Mucosa of descending colon (tissue), 3 donors: ENCODE data around the gene PLOD3. TPM values are rescaled to one million over a fixed set of nuclear protein-coding genes. Genes with fewer than 3 reads are reported as not detected.
A peak's percentile ranks its signal among the peaks of the same experiment; 100 is the strongest.

Source experiments
- ATAC-seq: fragments of 200-7000 bp; cut with Tn5 transposase; one replicate; pipeline ENCODE4 v1.9.1; 2020; ENCODE audit warnings: mild to moderate bottlenecking, moderate library complexity
- DNase-seq, 3 donors: peaks; one replicate each; pipeline ENCODE4 v3.0.0-alpha.2; 2020
- H3K36me3 ChIP-seq: fragments of 200-600 bp; one replicate; pipeline ENCODE4 v1.8.0; 2021; ENCODE audit warnings: low read depth, mild to moderate bottlenecking
- H3K4me1 ChIP-seq: fragments of 200-600 bp; one replicate; pipeline ENCODE4 v1.8.0; 2021; ENCODE audit warnings: low read depth, mild to moderate bottlenecking
- H3K4me3 ChIP-seq: fragments of 200-600 bp; one replicate; pipeline ENCODE4 v1.8.0; 2021; ENCODE audit warnings: mild to moderate bottlenecking
- H3K9me3 ChIP-seq: fragments of 200-600 bp; one replicate; pipeline ENCODE4 v1.8.0; 2021; ENCODE audit warnings: mild to moderate bottlenecking
- CTCF ChIP-seq: fragments of 200-600 bp; IDR thresholded peaks from one replicate; pipeline ENCODE4 v1.8.0; 2022; ENCODE audit warnings: antibody characterized with exemption, mild to moderate bottlenecking
- intact Hi-C, 2 donors: fragments of 100-400 bp; cut with DNase I in 1 of 2; cut with micrococcal nuclease in 1 of 2; formaldehyde crosslinking; loops; one replicate each; pipeline versions ENCODE4 v1.11.0 to v1.11.1; 2022; cut with DNase I, micrococcal nuclease
- total RNA-seq, 3 donors: library from RNA; stranded (reverse); fragmentation: NEBNext Ultra II Directional in 2 of 3; extraction: Animal tissue kit (Norgen Biotek cat#: 25700) in 2 of 3; gene quantifications; one replicate each; pipeline versions ENCODE4 v1.2.1 to v1.2.4, GENCODE V29; 2021 to 2023
- donor health status: DM: no; HTN: no; CAD: no; lungs with moderate emphysema.
- donor health status: DM: no; HTN: no; CAD: no.
- donor health status: DM: no; HTN: yes; CAD: no.

PLOD3 gene
- total RNA-seq, 3 donors from 2014 or later = 72.9 to 91.8 (median 87.2) TPM

- peak overlapping the region; percentile 54 for H3K4me3 ChIP-seq
- peaks cover 25% of the 10 kb centered on the region for H3K4me1 ChIP-seq
- DNase-seq = peak in 1 of 3 donors; percentile 58
- intact Hi-C loops = no loop called here
- no peak for TF ChIP-seq CTCF
- ATAC-seq = peak; percentile 42
- peaks cover 4% of the 10 kb centered on the region for H3K36me3 ChIP-seq
- no peaks in the 10 kb centered on the region for H3K9me3 ChIP-seq
These were observed 1.1 kb upstream of the PLOD3 start for GRCh38 chr7:101218236-101219125.

GRCh38 chr7:101216860-101217387 is 457 bp downstream of the PLOD3 start:
- peak overlapping the region; percentile 54 for H3K4me3 ChIP-seq
- H3K36me3 ChIP-seq = peaks cover 4% of the 10 kb centered on the region
- ATAC-seq (no peak), DNase-seq (peak in 2 of 3 donors; percentile 41 to 65)
- intact Hi-C loops = no loop called here
- H3K4me1 ChIP-seq = peaks cover 25% of the 10 kb centered on the region
- no peaks in the 10 kb centered on the region for H3K9me3 ChIP-seq
- no peak for TF ChIP-seq CTCF

- Histone ChIP-seq H3K4me3 (peak overlapping the region; percentile 54), H3K4me1 (peaks cover 25% of the 10 kb centered on the region), H3K9me3 (no peaks in the 10 kb centered on the region), H3K36me3 (peaks cover 4% of the 10 kb centered on the region)
- peak in 2 of 3 donors; percentile 55 to 65 for DNase-seq
- intact Hi-C loops = no loop called here
- peak; percentile 7 for ATAC-seq
- no peak for TF ChIP-seq CTCF
These were observed 1.2 kb downstream of the PLOD3 start for GRCh38 chr7:101216001-101216859.

GRCh38 chr7:101212014-101212413 is 5.4 kb downstream of the PLOD3 start:
- no peaks in the 10 kb centered on the region for H3K9me3 ChIP-seq
- no peak for DNase-seq
- peaks cover 7% of the 10 kb centered on the region for H3K4me1 ChIP-seq
- no peak for ATAC-seq
- H3K4me3 ChIP-seq = no peak overlapping the region
- peaks cover 5% of the 10 kb centered on the region for H3K36me3 ChIP-seq
- intact Hi-C loops = no loop called here
- no peak for TF ChIP-seq CTCF

- H3K4me3 ChIP-seq = no peak overlapping the region
- peaks cover 5% of the 10 kb centered on the region for H3K36me3 ChIP-seq
- intact Hi-C loops = no loop called here
- DNase-seq (no peak), ATAC-seq (no peak)
- H3K4me1 ChIP-seq = peaks cover 6% of the 10 kb centered on the region
- no peak for TF ChIP-seq CTCF
- H3K9me3 ChIP-seq = no peaks in the 10 kb centered on the region
These were observed 5.9 kb downstream of the PLOD3 start for GRCh38 chr7:101211501-101211900.
